WTC11 (cell line): ENCODE measurements around the gene MACROD2.

ENCODE experiments used
- ATF1 ChIP-seq: sonication (generic); formaldehyde crosslinking; IDR thresholded peaks from 2 replicates; pipeline ENCODE4 v1.8.1; 2023; ENCODE audit warnings: mild to moderate bottlenecking, moderate library complexity, missing genetic modification reagents
- ATF2 ChIP-seq: sonication (generic); formaldehyde crosslinking; IDR thresholded peaks from 2 replicates; pipeline ENCODE4 v1.8.1; 2022; ENCODE audit warnings: low read depth, missing genetic modification reagents, borderline replicate concordance
- E2F1 ChIP-seq: sonication (generic); formaldehyde crosslinking; IDR thresholded peaks from 2 replicates; pipeline ENCODE4 v1.8.0; 2022; ENCODE audit warnings: mild to moderate bottlenecking, missing genetic modification reagents
- NFYB ChIP-seq: sonication (generic); formaldehyde crosslinking; conservative IDR thresholded peaks from 2 replicates; pipeline ENCODE4 v1.8.0; 2022; ENCODE audit warnings: low read depth, missing genetic modification reagents
- NR2C2 ChIP-seq: sonication (generic); formaldehyde crosslinking; IDR thresholded peaks from 2 replicates; pipeline ENCODE4 v1.8.0; 2022; ENCODE audit warnings: mild to moderate bottlenecking, missing genetic modification reagents
- SP1 ChIP-seq: sonication (generic); formaldehyde crosslinking; conservative IDR thresholded peaks from 2 replicates; pipeline ENCODE4 v1.8.1; 2022; ENCODE audit warnings: missing genetic modification reagents
- ZNF138 ChIP-seq: sonication (generic); formaldehyde crosslinking; conservative IDR thresholded peaks from 2 replicates; pipeline ENCODE4 v1.8.1; 2022; ENCODE audit warnings: mild to moderate bottlenecking, moderate library complexity, missing genetic modification reagents
- TF ChIP-seq, protein P1 (sequence below): fragments of 200-600 bp; IDR thresholded peaks from 2 replicates; pipeline ENCODE4 v1.8.0; 2022; ENCODE audit warnings: antibody characterized with exemption

DNA sequence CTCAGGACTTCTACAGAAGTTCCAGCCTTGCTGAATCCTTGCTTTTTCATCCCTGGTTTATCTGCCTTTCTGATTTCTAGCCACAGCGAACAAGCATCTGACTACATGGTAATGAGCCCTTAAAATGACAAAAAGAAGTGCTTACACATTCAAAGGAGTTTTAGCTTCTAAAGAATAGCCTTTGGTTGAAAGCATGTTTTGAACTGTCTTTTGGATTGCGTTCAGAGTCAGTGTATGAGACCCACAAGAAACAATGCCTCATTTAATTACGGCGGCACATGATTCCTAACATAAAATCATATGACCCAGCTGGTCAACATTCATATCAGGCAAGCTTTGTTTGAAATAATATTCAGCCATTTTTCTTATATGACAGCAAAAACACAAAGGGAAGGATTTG lies 1793.8 kb downstream of the MACROD2 start:
- no peak for TF ChIP-seq SP1
- no peak for TF ChIP-seq ATF1 (CRISPR knock-in tag)
- no peak for TF ChIP-seq ATF2
- TF ChIP-seq, protein P1, sequence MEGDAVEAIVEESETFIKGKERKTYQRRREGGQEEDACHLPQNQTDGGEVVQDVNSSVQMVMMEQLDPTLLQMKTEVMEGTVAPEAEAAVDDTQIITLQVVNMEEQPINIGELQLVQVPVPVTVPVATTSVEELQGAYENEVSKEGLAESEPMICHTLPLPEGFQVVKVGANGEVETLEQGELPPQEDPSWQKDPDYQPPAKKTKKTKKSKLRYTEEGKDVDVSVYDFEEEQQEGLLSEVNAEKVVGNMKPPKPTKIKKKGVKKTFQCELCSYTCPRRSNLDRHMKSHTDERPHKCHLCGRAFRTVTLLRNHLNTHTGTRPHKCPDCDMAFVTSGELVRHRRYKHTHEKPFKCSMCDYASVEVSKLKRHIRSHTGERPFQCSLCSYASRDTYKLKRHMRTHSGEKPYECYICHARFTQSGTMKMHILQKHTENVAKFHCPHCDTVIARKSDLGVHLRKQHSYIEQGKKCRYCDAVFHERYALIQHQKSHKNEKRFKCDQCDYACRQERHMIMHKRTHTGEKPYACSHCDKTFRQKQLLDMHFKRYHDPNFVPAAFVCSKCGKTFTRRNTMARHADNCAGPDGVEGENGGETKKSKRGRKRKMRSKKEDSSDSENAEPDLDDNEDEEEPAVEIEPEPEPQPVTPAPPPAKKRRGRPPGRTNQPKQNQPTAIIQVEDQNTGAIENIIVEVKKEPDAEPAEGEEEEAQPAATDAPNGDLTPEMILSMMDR: no peak
- no peak for TF ChIP-seq NFYB
- no peak for TF ChIP-seq E2F1 (CRISPR knock-in tag)
- no peak for TF ChIP-seq ZNF138 (CRISPR knock-in tag)
- TF ChIP-seq NR2C2 (CRISPR knock-in tag): no peak
